Right ventricle myocardium inferior (tissue), 1 donor: ENCODE data around the gene PDPR. TPM values are rescaled to one million over a fixed set of nuclear protein-coding genes. Genes with fewer than 3 reads are reported as not detected.
"Not testable (repeated sequence)": the region's sequence is repeated elsewhere in the genome, so short reads cannot be mapped to it uniquely, and the experiment has no call there.

Experiments used
- ATAC-seq: fragments of 200-7000 bp; cut with Tn5 transposase; one replicate; pipeline ENCODE4 v1.9.1; 2020; ENCODE audit warnings: mild to moderate bottlenecking, moderate library complexity
- DNase-seq: peaks from one replicate; pipeline ENCODE4 v3.0.0; 2021; ENCODE audit errors: missing footprints
- intact Hi-C: fragments of 100-400 bp; cut with DNase I; formaldehyde crosslinking; loops from one replicate; pipeline ENCODE4 v1.11.0; 2022
- total RNA-seq: library from RNA; stranded (reverse); fragmentation: NEBNext Ultra II Directional; extraction: Animal tissue kit (Norgen Biotek cat#: 25700); gene quantifications from one replicate; pipeline ENCODE4 v1.2.1, GENCODE V29; 2021
- donor health status: DM: no; HTN: yes; CAD: no; lungs with severe emphysema.

Gene PDPR
- total RNA-seq, 1 donor from 2014 or later: 17.2 TPM

- intact Hi-C loops, DNase-seq: not testable (repeated sequence)
Observed at GRCh38 chr16:70120398-70120797, 6.3 kb downstream of the PDPR start.

DNA sequence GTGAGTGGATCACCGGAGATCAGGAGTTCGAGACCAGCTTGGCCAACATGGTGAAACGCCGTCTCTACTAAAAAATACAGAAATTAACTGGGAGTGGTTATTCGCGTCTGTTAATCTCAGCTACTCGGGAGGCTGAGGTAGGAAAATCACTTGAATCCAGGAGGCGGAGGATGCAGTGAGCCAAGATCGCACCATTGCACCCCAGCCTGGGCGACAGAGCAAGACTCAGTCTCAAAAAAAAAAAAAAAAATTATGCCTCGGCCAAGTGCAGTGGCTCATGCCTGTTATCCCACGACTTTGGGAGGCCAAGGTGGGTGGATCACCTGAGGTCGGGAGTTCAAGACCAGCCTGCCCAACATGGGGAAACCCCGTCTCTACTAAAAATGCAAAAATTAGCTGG lies 9.7 kb downstream of the PDPR start:
- intact Hi-C loops, ATAC-seq, DNase-seq: not testable (repeated sequence)

More at GRCh38 chr16:70120398-70120797, 6.3 kb downstream of the PDPR start:
- ATAC-seq: not testable (repeated sequence)

DNA sequence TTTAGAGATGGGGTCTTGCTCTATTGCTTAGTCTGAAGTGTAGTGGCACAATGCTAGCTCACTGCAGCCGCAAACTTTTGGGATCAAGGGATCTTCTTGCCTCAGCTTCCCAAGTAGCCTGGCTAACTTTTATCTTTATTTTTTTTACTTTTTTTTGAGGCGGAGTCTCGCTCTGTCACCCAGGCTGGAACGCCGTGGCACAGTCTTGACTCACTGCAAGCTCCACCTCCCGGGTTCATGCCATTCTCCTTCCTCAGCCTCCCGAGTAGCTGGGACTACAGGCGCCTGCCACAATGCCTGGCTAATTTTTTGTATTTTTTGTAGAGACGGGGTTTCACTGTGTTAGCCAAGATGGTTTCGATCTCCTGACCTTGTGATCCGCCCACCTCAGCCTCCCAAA lies 12.1 kb downstream of the PDPR start:
- DNase-seq, intact Hi-C loops, ATAC-seq: not testable (repeated sequence)

GRCh38 chr16:70127706-70128105 lies 13.6 kb downstream of the PDPR start:
- DNase-seq, intact Hi-C loops: not testable (repeated sequence)
- ATAC-seq: peak; percentile 68

DNA sequence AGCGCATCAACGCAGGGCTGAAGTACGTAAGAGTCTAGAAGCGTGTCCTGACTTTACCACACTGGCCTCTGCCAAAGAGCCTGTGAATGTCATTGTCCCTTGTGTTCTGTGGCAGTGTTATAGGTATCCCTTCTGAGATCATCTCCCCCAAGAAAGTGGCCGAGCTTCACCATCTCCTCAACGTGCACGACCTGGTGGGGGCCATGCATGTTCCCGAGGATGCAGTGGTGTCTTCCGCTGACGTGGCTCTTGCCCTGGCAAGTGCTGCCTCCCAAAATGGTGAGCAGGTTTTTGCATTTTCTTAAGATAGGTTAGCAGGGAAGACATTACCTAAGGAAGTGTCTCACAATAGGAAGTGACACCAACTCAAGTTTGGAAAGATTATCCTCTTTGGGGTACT lies 14.7 kb downstream of the PDPR start:
- ATAC-seq, intact Hi-C loops, DNase-seq: not testable (repeated sequence)

DNA sequence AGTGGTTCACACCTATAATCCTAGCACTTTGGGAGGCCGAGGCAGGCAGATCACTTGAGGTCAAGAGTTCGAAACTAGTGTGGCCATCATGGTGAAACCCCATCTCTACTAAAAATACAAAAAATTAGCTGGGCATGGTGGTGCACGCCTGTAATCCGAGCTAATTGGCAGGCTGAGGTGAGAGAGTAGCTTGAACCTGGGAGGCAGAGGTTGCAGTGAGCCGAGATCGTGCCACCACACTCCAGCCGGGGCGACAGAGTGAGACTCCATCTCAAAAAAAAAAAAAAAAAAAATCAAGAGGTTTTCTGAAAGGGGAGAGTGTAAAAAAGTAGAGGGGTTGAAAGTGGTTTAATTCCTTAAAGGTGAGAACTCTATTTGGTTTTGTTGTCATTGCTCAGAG lies 21.7 kb downstream of the PDPR start:
- ATAC-seq, intact Hi-C loops, DNase-seq: not testable (repeated sequence)

GRCh38 chr16:70136595-70136994 lies 22.5 kb downstream of the PDPR start:
- intact Hi-C loops, DNase-seq, ATAC-seq: not testable (repeated sequence)

DNA sequence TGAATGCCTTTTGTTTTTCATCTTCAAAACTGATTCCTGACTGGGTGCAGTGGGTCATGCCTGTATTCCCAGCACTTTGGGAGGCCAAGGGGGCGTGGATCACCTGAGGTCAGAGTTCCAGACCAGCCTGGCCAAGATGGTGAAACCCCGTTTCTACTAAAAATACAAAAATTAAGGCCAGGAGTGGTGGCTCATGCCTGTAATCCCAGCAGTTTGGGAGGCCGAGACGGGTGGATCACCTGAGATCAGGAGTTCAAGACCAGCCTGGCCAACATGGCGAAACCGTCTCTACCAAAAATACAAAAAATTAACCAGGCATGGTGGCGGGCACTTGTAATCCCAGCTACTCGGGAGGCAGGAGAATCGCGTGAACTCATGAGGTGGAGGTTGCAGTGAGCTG lies 28.6 kb downstream of the PDPR start:
- ATAC-seq, intact Hi-C loops: not testable (repeated sequence)

GRCh38 chr16:70143231-70143895 lies 29.2 kb downstream of the PDPR start:
- DNase-seq, ATAC-seq, intact Hi-C loops: not testable (repeated sequence)

More for the DNA sequence above, 28.6 kb downstream of the PDPR start:
- DNase-seq: not testable (repeated sequence)

DNA sequence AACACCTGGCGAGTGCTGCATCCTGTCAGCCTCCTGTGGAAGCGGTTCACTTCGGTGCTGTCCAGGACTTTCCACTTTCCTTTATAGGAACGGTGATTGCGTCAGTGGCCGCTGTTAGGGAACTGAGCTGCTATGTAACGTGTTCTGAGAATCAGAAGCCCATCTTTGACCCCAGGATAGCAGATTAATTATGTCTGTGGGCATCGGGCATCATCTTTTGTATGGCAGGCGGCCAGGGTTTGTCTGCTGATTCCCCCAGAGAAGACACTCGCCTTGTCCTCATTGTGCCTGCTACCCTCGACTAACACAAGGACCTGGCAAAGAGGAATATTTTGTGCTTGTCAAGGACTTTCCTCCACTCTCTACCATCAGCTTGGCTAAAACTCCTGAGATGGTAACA lies 33.7 kb downstream of the PDPR start:
- DNase-seq, intact Hi-C loops, ATAC-seq: not testable (repeated sequence)

GRCh38 chr16:70148453-70148852 lies 34.3 kb downstream of the PDPR start:
- intact Hi-C loops, ATAC-seq, DNase-seq: not testable (repeated sequence)

DNA sequence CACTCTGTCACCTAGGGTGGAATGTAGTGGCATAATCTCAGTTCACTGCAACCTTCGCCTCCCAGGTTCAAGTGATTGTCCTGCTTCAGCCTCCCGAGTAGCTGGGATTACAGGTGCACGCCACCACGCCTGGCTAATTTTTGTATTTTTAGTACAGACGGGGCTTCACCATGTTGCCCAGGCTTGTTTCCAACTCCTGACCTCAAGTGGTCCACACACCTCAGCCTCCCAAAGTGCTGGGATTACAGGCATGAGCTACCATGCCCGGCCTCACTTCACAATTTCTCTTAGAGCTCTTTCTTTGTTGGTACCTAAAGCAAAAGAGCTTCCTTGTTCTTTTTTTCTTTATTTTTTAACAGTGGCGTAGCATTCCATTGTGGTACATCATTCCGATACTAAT lies 35.2 kb downstream of the PDPR start:
- DNase-seq, ATAC-seq, intact Hi-C loops: not testable (repeated sequence)

DNA sequence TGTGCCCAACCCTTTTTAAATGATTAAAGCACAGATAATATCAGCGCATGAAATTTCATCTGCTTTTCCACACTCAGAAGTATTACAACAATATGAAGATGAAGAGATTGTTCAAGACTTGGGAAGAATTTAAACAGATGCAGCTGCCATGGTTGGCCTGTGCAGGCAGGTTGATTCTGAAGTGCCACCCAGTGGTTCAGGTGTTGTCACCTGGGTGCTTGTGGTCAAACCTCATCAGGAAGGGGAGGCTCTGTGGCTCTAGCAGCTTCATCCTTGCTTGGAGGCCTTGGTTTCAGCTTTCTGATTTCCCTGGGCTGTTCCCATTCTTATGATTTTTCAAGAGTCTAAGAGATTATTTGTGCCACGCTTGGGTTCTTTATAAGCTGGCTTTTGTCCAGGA lies 37.3 kb downstream of the PDPR start:
- DNase-seq (no peak), ATAC-seq (no peak)
- intact Hi-C loops: loop anchor here (10.0 kb wide), 1 partner anchor 113 kb away; no protein-coding TSS in a partner anchor

DNA sequence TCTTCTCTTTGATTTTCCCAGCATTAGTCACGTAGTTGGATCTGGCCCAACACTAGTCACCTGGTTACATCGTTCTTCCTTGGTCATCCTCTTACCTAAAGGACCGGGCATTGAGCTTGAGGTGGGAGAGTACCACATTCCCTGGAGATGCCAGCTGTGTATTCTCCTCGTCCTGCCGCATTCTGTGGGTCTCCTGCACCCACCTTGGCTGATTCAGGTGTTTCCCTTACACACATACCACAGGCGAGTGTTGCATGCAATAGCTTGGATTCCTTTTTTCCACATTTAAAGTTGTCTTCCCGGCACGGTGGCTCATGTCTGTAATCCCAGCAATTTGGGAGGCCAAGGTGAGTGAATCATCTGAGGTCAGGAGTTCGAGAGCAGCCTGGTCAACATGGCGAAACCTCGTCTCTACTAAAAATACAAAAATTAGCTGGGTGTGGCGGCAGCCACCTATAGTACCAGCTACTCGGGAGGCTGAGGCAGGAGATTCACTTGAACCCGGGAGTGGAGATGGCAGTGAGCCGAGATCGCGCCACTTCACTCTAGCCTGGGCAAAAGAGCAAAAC lies 37.9 kb downstream of the PDPR start:
- ATAC-seq (no peak), DNase-seq (no peak)
- intact Hi-C loops: loop anchor here (10.0 kb wide), 1 partner anchor 113 kb away; no protein-coding TSS in a partner anchor

- ATAC-seq: no peak
- intact Hi-C loops: loop anchor here (10.0 kb wide), 1 partner anchor 112 kb away; no protein-coding TSS in a partner anchor
- DNase-seq: no peak
Observed at GRCh38 chr16:70152578-70153302, 38.6 kb downstream of the PDPR start.

DNA sequence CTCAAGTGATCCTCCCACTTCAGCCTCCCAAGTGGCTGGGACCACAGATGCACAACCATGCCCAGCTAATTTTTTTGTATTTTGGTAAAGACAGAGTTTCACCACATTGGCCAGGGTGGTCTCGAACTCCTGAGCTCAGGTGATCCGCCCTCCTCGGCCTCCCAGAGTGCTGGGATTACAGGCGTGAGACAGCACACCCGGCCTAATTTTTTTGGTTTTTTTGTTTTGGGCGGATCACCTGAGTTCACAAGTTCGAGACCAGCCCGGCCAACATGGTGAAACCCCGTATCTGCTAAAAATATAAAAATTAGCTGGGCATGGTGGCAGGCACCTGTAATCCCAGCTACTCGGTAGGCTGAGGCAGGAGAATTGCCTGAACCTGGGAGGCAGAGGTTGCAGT lies 40.6 kb downstream of the PDPR start:
- intact Hi-C loops: loop anchor here (10.0 kb wide), 1 partner anchor 110 kb away; no protein-coding TSS in a partner anchor
- ATAC-seq, DNase-seq: not testable (repeated sequence)

DNA sequence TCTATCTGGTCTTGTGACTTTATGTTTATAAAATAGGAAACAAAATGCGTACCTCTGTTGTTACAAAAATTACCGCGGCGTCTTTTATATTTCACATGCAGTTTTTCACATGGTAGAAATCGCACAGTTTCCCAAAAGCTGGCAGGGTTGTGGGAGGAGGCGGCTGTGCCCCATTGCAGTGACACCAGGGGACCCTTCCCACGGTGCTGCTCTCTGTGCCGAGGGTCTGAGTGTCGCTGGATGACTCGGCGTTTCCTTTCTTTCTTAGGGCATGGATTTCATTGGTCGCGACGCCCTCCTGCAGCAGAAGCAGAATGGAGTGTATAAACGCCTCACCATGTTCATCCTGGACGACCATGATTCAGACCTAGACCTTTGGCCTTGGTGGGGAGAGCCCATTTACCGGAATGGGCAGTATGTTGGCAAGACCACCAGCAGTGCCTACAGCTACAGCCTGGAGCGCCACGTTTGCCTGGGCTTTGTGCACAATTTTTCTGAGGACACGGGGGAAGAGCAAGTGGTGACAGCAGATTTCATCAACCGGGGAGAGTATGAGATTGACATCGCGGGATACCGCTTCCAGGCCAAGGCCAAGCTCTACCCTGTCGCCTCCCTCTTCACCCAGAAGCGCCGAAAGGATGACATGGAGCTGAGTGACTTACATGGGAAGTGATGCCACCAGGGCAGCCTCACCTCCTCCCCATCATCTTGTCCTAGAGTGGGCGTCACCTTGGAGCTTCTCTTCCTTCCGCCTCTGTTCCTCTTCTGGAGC lies 42.3 kb downstream of the PDPR start:
- ATAC-seq (no peak), DNase-seq (no peak)
- intact Hi-C loops: loop anchor here (10.0 kb wide), 1 partner anchor 108 kb away; no protein-coding TSS in a partner anchor

DNA sequence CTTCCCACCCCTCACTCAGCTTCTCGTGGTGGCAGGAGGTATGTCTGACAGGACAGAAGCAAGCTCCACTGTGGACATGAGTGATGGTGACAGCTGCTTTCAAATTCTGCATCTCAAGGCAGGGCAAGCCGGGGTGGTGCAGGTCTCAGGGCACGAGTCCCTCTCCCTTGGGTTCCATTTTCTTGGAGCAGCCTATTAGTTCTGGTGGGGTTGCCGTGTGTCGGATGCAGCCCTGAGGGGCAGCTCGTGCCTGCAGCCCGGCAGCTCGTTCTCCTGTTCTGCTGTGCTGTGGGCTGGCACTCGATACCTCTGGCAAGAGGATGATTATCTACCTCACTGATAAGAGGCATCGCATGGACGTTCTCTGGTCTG lies 43.0 kb downstream of the PDPR start:
- DNase-seq: no peak

More for the DNA sequence above, 43.0 kb downstream of the PDPR start:
- intact Hi-C loops: loop anchor here (10.0 kb wide), 1 partner anchor 108 kb away; no protein-coding TSS in a partner anchor
- no peak for ATAC-seq
